Measurements from ENCODE around the gene PHPT1. TPM values are rescaled to one million over a fixed set of nuclear protein-coding genes. Genes with fewer than 3 reads are reported as not detected.
A peak's percentile ranks its signal among the peaks of the same experiment; 100 is the strongest.

The PHPT1 gene
- total RNA-seq, 2 donors from 2014 or later: 107 to 122 TPM

DNA sequence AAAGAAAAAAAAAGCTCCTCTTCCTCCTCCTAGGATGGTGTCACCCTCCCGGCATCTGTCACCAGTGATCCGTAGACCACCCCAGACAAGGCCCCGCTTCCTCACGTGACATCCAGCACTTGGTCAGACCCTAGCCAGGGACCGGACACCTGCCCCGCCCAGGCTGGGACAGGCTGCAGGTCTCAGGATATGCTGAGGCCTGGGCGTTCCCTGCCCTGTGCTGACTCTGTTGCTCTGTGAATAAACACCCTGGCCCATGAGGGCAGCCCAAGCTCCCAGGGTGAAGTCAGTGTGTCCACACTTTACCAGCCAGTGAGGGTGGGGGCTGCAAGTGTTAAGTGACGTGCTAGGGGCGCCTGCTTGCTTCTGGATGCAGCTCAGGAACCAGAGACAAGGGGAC, 11.3 kb downstream of the PHPT1 start:
- Histone ChIP-seq H3K36me3 (ENCODE audit: control insufficient read depth, insufficient read depth, low read length) (peaks cover 34% of the 10 kb centered on the region), H3K27me3 (ENCODE audit: control insufficient read depth, insufficient read depth, low read length, poor library complexity, severe bottlenecking) (no peaks in the 10 kb centered on the region), H3K4me3 (ENCODE audit: low read length) (no peak overlapping the region), H3K9me3 (ENCODE audit: control insufficient read depth, low read length) (no peaks in the 10 kb centered on the region), H3K4me1 (ENCODE audit: control insufficient read depth, insufficient read depth, low read length) (no peaks in the 10 kb centered on the region), H3K9ac (ENCODE audit: extremely low read depth, low read length, poor library complexity, severe bottlenecking) (no peak overlapping the region), H3K27ac (ENCODE audit: low read depth, low read length) (no peak overlapping the region)
- H3K4me1 Mint-ChIP-seq: peaks cover 3% of the 10 kb centered on the region
- H3K36me3 Mint-ChIP-seq (ENCODE audit: low read depth): peaks cover 28% of the 10 kb centered on the region
- H3K27me3 Mint-ChIP-seq (ENCODE audit: insufficient read depth): no peaks in the 10 kb centered on the region
- TF ChIP-seq, protein P1, sequence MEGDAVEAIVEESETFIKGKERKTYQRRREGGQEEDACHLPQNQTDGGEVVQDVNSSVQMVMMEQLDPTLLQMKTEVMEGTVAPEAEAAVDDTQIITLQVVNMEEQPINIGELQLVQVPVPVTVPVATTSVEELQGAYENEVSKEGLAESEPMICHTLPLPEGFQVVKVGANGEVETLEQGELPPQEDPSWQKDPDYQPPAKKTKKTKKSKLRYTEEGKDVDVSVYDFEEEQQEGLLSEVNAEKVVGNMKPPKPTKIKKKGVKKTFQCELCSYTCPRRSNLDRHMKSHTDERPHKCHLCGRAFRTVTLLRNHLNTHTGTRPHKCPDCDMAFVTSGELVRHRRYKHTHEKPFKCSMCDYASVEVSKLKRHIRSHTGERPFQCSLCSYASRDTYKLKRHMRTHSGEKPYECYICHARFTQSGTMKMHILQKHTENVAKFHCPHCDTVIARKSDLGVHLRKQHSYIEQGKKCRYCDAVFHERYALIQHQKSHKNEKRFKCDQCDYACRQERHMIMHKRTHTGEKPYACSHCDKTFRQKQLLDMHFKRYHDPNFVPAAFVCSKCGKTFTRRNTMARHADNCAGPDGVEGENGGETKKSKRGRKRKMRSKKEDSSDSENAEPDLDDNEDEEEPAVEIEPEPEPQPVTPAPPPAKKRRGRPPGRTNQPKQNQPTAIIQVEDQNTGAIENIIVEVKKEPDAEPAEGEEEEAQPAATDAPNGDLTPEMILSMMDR (conservative IDR thresholded peaks at IDR 0.05): no peak
- no peak overlapping the region for H3K4me3 Mint-ChIP-seq
- DNase-seq: peak; percentile 38
- WGBS, 2 experiments (ENCODE audit: insufficient coverage in 1 of 2, insufficient read length in 1 of 2): 93% methylated on average over 9 of the region's 9 CpGs; no CpG with 5 or more reads in 1 of the 2 experiments
- H3K9me3 Mint-ChIP-seq: no peaks in the 10 kb centered on the region
- no peak overlapping the region for H3K27ac Mint-ChIP-seq

DNA sequence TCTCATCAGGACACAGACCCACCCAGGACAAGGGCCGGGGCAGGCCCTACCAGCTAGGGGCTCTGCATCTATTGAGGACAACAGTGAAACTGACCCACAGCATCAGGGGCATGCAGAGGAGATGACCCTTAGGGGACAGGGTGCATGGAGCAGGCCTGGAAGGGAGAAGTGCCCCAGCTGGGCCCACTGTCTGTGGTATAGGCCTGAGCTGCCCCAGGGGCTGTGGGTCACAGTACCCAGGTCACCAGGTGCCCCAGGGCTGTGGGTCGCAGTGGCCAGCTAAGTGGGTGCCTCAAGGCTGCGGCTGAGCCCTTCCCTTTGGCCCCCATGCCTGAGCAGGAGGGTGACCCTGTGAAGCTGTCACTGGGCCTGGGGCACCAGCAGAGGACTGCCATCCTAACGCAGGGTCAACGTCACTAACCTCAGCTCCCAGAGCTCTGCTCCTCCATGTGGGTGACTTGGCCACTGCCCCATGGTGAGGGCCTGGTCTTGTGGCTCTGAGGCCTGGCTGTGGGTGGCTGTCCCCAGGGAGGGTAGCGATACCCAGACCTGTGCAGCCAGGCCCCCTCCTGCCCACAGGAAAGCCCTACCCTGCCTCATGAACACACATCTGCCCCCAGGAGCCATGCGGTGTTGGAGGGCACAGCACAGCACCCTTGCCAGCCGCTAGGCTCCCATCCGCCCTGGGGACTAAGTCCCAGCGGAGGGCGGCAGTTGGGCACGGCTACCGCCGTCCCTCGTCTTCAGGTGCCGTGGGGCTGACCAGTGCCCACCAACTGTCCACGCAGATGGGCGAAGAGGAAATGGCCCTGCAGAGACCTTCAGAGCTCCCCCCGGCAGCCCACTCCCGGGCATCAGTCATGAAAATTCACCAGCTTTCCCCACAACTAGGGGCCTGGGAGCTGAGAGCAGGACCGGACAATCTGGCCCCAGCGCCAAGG, 12.0 kb downstream of the PHPT1 start:
- peaks cover 3% of the 10 kb centered on the region for H3K4me1 Mint-ChIP-seq
- peaks cover 28% of the 10 kb centered on the region for H3K36me3 Mint-ChIP-seq (ENCODE audit: low read depth)
- Histone ChIP-seq H3K9me3 (ENCODE audit: control insufficient read depth, low read length) (no peaks in the 10 kb centered on the region), H3K9ac (ENCODE audit: extremely low read depth, low read length, poor library complexity, severe bottlenecking) (no peak overlapping the region), H3K4me1 (ENCODE audit: control insufficient read depth, insufficient read depth, low read length) (no peaks in the 10 kb centered on the region), H3K27ac (ENCODE audit: low read depth, low read length) (peak overlapping the region; percentile 24), H3K36me3 (ENCODE audit: control insufficient read depth, insufficient read depth, low read length) (peaks cover 34% of the 10 kb centered on the region), H3K4me3 (ENCODE audit: low read length) (no peak overlapping the region), H3K27me3 (ENCODE audit: control insufficient read depth, insufficient read depth, low read length, poor library complexity, severe bottlenecking) (no peaks in the 10 kb centered on the region)
- no peak overlapping the region for H3K27ac Mint-ChIP-seq
- WGBS, 2 experiments (ENCODE audit: insufficient coverage in 1 of 2, insufficient read length in 1 of 2): 95 to 96% methylated on average over 15 to 22 of the region's 22 CpGs
- TF ChIP-seq, protein P1 (conservative IDR thresholded peaks at IDR 0.05): no peak
- H3K9me3 Mint-ChIP-seq: no peaks in the 10 kb centered on the region
- H3K27me3 Mint-ChIP-seq (ENCODE audit: insufficient read depth): no peaks in the 10 kb centered on the region
- no peak overlapping the region for H3K4me3 Mint-ChIP-seq
- peak; percentile 44 for DNase-seq

- H3K4me1 Mint-ChIP-seq: peaks cover 3% of the 10 kb centered on the region
- peaks cover 34% of the 10 kb centered on the region for H3K36me3 ChIP-seq (ENCODE audit: control insufficient read depth, insufficient read depth, low read length)
- H3K4me3 Mint-ChIP-seq: no peak overlapping the region
- no peaks in the 10 kb centered on the region for H3K4me1 ChIP-seq (ENCODE audit: control insufficient read depth, insufficient read depth, low read length)
- no peak overlapping the region for H3K9ac ChIP-seq (ENCODE audit: extremely low read depth, low read length, poor library complexity, severe bottlenecking)
- no peak overlapping the region for H3K27ac ChIP-seq (ENCODE audit: low read depth, low read length)
- no peak overlapping the region for H3K4me3 ChIP-seq (ENCODE audit: low read length)
- H3K27me3 ChIP-seq (ENCODE audit: control insufficient read depth, insufficient read depth, low read length, poor library complexity, severe bottlenecking): no peaks in the 10 kb centered on the region
- peaks cover 28% of the 10 kb centered on the region for H3K36me3 Mint-ChIP-seq (ENCODE audit: low read depth)
- H3K9me3 Mint-ChIP-seq: peaks cover 2% of the 10 kb centered on the region
- TF ChIP-seq, protein P1 (conservative IDR thresholded peaks at IDR 0.05): no peak
- peak; percentile 29 for DNase-seq
- 94 to 95% methylated on average over 18 to 26 of the region's 26 CpGs for WGBS, 2 experiments (ENCODE audit: insufficient coverage in 1 of 2, insufficient read length in 1 of 2)
- peaks cover 1% of the 10 kb centered on the region for H3K9me3 ChIP-seq (ENCODE audit: control insufficient read depth, low read length)
- no peak overlapping the region for H3K27ac Mint-ChIP-seq
- no peaks in the 10 kb centered on the region for H3K27me3 Mint-ChIP-seq (ENCODE audit: insufficient read depth)
These were observed 12.8 kb downstream of the PHPT1 start for GRCh38 chr9:136861874-136862457.

Data from endodermal cell (in vitro differentiated cells).